Neutrophil (primary cell): Measurements from ENCODE around the gene LKAAEAR1.
"Not testable (repeated sequence)": the region's sequence is repeated elsewhere in the genome, so short reads cannot be mapped to it uniquely, and the experiment has no call there.

Experiments
- H3K27ac ChIP-seq: fragments of 200-600 bp; sonication (generic); 2 replicates; pipeline ENCODE4 v1.5.1; 2016; ENCODE audit warnings: mild to moderate bottlenecking, moderate library complexity
- H3K27me3 ChIP-seq: fragments of 200-600 bp; sonication (generic); 2 replicates; pipeline ENCODE4 v1.6.0; 2016; ENCODE audit warnings: mild to moderate bottlenecking
- H3K36me3 ChIP-seq: fragments of 200-600 bp; sonication (generic); 2 replicates; pipeline ENCODE4 v1.5.1; 2017
- H3K4me1 ChIP-seq, 2 experiments: fragments of 200-600 bp in 1 of 2; sonication (generic) in 1 of 2; 1 replicate in 1 of 2; 2 replicates in 1 of 2; pipeline versions ENCODE4 v1.5.1 to v1.6.1; 2013 to 2016; ENCODE audit warnings: low read depth in 1 of 2, low read length in 1 of 2, mild to moderate bottlenecking in 1 of 2, moderate library complexity in 1 of 2; ENCODE audit not compliant: control insufficient read depth in 1 of 2, insufficient read depth in 1 of 2
- H3K4me3 ChIP-seq, 2 experiments: fragments of 200-600 bp in 1 of 2; sonication (generic) in 1 of 2; 1 replicate in 1 of 2; 2 replicates in 1 of 2; pipeline ENCODE4 v1.5.1; 2013 to 2016; ENCODE audit warnings: low read depth in 1 of 2, low read length in 1 of 2, mild to moderate bottlenecking in 1 of 2, moderate library complexity in 1 of 2
- H3K9me3 ChIP-seq: fragments of 200-600 bp; sonication (generic); 2 replicates; pipeline ENCODE4 v1.5.1; 2016
- CTCF ChIP-seq: fragments of 200-600 bp; sonication (generic); IDR thresholded peaks from 2 replicates; pipeline ENCODE4 v1.5.1; 2016; ENCODE audit warnings: antibody characterized with exemption

LKAAEAR1 gene

GRCh38 chr20:64121586-64121985, 37.4 kb upstream of the LKAAEAR1 start:
- TF ChIP-seq CTCF = no peak
- H3K27ac ChIP-seq = no peak overlapping the region
- peaks cover 6 to 9% of the 10 kb centered on the region in 2 experiments for H3K4me1 ChIP-seq
- H3K4me3 ChIP-seq = no peak overlapping the region
- H3K36me3 ChIP-seq = no peaks in the 10 kb centered on the region
- H3K27me3 ChIP-seq = peaks cover 59% of the 10 kb centered on the region
- no peaks in the 10 kb centered on the region for H3K9me3 ChIP-seq

- no peaks in the 10 kb centered on the region for H3K9me3 ChIP-seq
- no peak for TF ChIP-seq CTCF
- peaks cover 43% of the 10 kb centered on the region for H3K27me3 ChIP-seq
- H3K4me1 ChIP-seq = peaks cover 6 to 9% of the 10 kb centered on the region in 2 experiments
- peak overlapping the region; percentile 37 to 53 for H3K4me3 ChIP-seq
- H3K36me3 ChIP-seq = no peaks in the 10 kb centered on the region
- no peak overlapping the region for H3K27ac ChIP-seq
These were observed 35.6 kb upstream of the LKAAEAR1 start for GRCh38 chr20:64119681-64120341.

- peaks cover 39% of the 10 kb centered on the region for H3K27me3 ChIP-seq
- TF ChIP-seq CTCF = no peak
- H3K4me1 ChIP-seq = peaks cover 6 to 9% of the 10 kb centered on the region in 2 experiments
- H3K27ac ChIP-seq = no peak overlapping the region
- H3K9me3 ChIP-seq = no peaks in the 10 kb centered on the region
- H3K36me3 ChIP-seq = no peaks in the 10 kb centered on the region
- no peak overlapping the region for H3K4me3 ChIP-seq
These were observed 35.1 kb upstream of the LKAAEAR1 start for GRCh38 chr20:64119301-64119680.

- not testable (repeated sequence) for H3K9me3 ChIP-seq, H3K36me3 ChIP-seq, H3K27ac ChIP-seq, H3K4me3 ChIP-seq, H3K4me1 ChIP-seq
- peaks cover 23% of the 10 kb centered on the region for H3K27me3 ChIP-seq
These were observed 33.2 kb upstream of the LKAAEAR1 start for GRCh38 chr20:64117432-64117777.

- Histone ChIP-seq H3K4me1 (peaks cover 6 to 9% of the 10 kb centered on the region in 2 experiments), H3K4me3 (no peak overlapping the region), H3K36me3 (no peaks in the 10 kb centered on the region), H3K27me3 (peaks cover 17% of the 10 kb centered on the region), H3K9me3 (no peaks in the 10 kb centered on the region), H3K27ac (no peak overlapping the region)
- no peak for TF ChIP-seq CTCF
These were observed 32.6 kb upstream of the LKAAEAR1 start for GRCh38 chr20:64116541-64117431.

- H3K36me3 ChIP-seq = no peaks in the 10 kb centered on the region
- no peak overlapping the region for H3K27ac ChIP-seq
- peaks cover 6 to 9% of the 10 kb centered on the region in 2 experiments for H3K4me1 ChIP-seq
- no peak overlapping the region for H3K4me3 ChIP-seq
- H3K9me3 ChIP-seq = no peaks in the 10 kb centered on the region
- no peak for TF ChIP-seq CTCF
- peaks cover 9% of the 10 kb centered on the region for H3K27me3 ChIP-seq
These were observed 31.8 kb upstream of the LKAAEAR1 start for GRCh38 chr20:64116016-64116415.
